ENCODE results near the gene RREB1.

DNA sequence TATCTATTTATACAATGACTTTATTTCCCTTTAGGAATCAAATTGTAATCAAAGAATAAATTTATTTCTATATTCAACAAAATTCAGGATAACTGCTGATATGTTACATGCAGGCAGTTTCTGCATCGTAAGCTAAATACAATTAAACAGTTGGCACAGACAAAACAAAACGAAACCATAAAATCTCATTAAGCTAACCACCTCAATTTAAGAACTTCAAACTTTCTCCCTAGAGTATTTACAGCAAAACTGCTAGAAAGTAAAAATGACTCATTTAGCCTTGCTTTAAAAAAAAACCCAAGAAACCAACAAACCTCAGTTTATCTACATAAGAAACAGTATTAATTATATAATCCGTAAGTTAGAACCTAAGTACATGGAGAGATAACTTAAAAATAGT lies 188.2 kb downstream of the RREB1 start:
- TF ChIP-seq, protein P1, sequence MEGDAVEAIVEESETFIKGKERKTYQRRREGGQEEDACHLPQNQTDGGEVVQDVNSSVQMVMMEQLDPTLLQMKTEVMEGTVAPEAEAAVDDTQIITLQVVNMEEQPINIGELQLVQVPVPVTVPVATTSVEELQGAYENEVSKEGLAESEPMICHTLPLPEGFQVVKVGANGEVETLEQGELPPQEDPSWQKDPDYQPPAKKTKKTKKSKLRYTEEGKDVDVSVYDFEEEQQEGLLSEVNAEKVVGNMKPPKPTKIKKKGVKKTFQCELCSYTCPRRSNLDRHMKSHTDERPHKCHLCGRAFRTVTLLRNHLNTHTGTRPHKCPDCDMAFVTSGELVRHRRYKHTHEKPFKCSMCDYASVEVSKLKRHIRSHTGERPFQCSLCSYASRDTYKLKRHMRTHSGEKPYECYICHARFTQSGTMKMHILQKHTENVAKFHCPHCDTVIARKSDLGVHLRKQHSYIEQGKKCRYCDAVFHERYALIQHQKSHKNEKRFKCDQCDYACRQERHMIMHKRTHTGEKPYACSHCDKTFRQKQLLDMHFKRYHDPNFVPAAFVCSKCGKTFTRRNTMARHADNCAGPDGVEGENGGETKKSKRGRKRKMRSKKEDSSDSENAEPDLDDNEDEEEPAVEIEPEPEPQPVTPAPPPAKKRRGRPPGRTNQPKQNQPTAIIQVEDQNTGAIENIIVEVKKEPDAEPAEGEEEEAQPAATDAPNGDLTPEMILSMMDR (IDR thresholded peaks at IDR 0.05): no peak
- no peak for TF ChIP-seq POLR2A (IDR thresholded peaks at IDR 0.05)

Measured in prostate gland (tissue), 2 donors.